ENCODE data around the gene RAPGEF4.
"Not testable (repeated sequence)": the region's sequence is repeated elsewhere in the genome, so short reads cannot be mapped to it uniquely, and the experiment has no call there.

RAPGEF4 gene

DNA sequence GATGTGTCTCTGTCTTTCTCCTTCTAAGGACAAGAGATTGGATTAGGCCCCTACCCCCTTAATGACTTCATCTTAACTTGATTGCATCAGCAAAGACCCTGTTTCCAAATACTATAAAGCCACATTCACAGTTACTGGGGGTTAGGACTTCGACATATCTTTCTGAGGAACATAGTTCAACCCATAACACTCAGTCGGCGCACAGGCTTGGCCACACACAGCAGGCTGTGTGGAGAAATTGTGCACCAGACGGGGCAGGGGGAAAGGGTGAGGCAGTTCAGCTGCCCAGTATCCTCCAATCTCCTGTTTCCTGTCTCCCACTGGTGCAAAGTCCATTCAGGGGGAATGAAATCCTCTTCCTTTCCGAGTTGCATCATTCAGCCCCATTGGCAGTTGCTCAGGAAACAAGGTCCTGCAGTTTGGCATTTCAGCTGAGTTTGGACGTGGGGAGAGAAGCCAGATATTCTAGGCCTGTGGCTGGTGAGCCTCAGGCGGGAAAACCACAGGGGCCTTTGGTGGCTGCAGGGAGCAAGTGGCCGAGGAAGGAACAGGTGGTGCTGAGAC lies 9.4 kb upstream of the RAPGEF4 start:
- DNase-seq = no peak

- no peak for DNase-seq
These were observed 5.2 kb upstream of the RAPGEF4 start for GRCh38 chr2:172730411-172730810.

GRCh38 chr2:172734711-172735581 lies 699 bp upstream of the RAPGEF4 start:
- DNase-seq = no peak

GRCh38 chr2:172736424-172737174 lies 954 bp downstream of the RAPGEF4 start:
- DNase-seq = no peak

- no peak for DNase-seq
These were observed 4.1 kb downstream of the RAPGEF4 start for GRCh38 chr2:172739661-172740266.

GRCh38 chr2:172740856-172741255 lies 5.2 kb downstream of the RAPGEF4 start:
- DNase-seq = no peak

DNA sequence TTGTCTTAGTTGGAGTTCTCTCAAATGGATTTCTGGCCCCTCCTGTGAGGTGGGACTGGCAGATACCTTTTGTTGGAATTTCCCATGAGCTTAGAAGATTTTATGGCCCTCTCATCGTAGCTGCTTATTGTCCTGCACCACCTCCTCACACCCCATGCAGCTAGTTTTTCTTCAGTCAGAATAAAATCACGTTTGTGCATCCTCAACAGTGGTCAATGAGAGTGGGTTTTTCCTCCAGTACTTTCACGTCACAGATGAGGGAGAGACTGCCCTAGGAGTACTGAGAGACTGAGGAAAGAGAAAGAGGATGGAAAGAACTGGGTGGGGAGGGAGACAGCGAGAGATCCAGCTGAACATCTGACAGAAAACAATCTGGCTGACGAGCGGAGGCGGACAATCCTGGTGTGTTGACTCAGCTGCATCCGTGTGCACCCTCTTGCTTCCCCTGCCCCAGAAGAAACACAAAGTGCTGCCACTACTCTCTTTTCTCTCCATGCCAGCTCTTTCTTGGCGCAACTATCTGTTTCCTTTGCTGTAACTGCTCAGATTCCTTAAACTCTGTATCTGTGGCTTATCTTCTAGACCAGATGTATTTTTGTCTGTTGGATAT lies 7.4 kb downstream of the RAPGEF4 start:
- no peak for DNase-seq

DNA sequence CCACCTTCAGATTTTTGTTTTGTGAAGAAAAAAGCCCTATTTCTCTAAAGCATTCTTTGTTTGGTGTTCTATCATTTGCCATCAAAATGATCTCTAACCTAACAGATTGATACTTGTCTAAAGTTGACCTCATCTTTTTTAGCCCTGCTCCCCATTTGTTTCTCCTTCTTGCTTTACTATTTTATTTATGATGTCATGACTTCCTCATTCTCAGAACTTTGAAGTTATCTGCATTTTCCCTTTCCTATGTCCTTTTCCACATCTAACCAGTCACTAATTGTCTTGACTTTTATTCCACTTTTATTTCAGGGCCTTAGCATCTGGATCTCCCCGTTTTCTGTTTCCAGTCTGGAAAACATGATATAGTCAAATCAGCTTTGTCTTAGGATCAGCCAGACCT lies 8.3 kb downstream of the RAPGEF4 start:
- no peak for DNase-seq

DNA sequence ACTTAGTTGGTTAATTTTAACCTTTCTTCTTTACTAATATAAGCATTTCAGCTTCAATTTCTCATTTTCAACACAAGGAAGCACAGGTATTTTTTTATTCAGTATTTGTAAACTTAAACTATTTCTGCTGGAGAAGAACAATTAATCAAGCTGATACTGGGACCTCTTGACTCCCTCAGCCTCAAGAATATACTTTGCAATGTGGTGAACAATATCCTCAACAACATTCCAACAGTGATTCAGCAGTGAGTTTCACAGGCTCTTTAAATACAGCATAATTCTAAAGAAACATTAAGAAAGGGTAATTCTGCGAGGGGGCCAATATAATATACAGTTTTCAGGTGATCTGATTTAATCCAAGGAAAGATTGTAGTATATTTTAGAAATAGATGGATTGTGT lies 10.0 kb downstream of the RAPGEF4 start:
- DNase-seq = no peak

GRCh38 chr2:172748543-172748942 lies 12.9 kb downstream of the RAPGEF4 start:
- not testable (repeated sequence) for DNase-seq

GRCh38 chr2:172749388-172749787 lies 13.7 kb downstream of the RAPGEF4 start:
- DNase-seq = no peak

DNA sequence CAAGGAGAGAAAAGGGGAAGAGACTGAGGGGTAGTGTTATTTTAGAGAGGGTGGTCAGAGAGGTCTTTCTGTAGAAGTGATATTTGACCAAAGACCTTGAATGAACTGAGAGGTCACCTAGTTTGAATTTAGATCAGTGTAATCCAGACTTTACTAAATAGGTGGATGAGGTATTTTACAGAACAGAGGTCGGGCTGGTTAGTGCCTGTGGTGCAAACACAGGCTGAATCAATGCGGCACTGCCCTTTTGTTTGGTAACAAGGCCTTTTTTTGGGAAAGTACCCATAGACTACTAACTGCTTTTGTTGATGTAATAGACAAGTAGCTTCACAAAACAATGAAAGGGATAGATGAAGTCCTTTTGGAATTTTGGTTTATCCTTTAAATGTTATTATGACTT lies 15.9 kb downstream of the RAPGEF4 start:
- DNase-seq = no peak

DNA sequence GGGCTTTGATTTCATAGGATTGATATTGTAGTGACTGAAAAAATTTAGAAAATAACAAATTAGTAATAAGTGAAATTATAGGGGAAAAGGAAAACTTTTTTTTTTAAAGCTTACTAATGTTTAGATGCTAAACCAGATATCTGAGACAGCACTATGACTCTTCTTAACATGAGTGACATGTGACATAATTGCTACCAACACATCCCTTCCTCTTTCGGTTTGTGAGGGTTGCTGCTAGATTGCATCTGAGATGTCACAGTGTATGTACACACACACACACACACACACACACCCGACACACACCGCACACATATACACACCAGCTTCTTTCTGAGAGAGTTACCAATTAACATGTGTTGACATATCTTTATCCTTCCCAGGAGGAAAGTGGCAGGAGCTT lies 18.0 kb downstream of the RAPGEF4 start:
- no peak for DNase-seq

GRCh38 chr2:172759441-172759840 lies 23.8 kb downstream of the RAPGEF4 start:
- DNase-seq = no peak

DNA sequence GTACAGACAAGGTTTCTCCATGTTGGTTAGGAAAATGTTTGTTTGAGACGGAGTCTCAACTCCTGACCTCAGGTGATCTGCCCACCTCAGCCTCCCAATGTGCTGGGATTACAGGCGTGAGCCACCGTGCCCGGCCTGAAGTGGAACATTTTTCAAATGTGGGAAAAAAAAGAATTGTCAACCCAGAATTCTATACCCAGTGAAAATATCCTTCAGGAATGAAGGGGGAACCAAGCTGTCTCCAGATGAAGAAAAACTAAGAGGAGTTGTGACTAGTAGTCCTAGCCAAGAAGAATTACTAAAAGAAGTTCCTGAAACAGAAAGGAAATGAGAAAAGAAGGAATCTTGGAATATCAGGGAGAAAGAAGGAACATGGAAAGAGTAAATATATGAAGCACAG lies 25.7 kb downstream of the RAPGEF4 start:
- DNase-seq = no peak

DNA sequence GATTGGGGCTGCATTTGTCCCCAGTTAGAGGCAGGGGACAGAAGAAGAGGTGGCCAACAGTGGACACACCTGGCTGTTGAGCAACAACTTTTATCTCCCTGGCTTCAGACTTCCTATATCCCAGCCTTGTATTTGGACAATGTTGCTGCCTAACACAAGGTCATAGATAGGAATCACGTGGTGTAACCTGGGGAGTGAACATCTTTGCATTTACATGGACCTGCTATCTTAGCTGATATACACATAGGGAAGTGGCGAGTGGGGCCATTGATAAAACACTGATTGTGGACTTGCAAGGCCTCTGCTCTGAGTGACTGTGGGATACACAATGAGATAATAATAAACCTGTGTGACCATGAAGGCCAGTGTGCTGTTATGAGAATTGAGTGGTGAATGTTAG lies 26.9 kb downstream of the RAPGEF4 start:
- DNase-seq = no peak

GRCh38 chr2:172763079-172763478 lies 27.4 kb downstream of the RAPGEF4 start:
- DNase-seq = no peak

GRCh38 chr2:172765662-172766061 lies 30.0 kb downstream of the RAPGEF4 start:
- no peak for DNase-seq

DNA sequence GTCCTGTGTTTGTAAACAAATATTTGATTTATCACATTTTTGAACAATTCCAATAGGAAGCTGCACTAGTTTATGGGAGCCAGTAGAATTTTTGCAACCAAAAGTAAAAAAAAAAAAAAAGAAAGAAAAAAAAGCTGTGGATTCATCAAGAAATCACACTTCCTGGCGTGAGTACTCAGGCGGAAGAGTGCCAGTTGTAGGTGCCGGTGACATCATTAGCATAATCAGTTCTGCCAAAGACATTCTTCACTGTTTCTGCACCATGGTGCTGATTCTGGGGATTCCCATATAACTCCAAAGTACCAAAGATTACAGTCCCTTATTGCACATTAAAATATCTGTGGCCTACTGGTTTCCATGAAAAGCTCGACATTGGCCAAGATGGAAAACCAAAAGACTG lies 32.8 kb downstream of the RAPGEF4 start:
- no peak for DNase-seq

DNA sequence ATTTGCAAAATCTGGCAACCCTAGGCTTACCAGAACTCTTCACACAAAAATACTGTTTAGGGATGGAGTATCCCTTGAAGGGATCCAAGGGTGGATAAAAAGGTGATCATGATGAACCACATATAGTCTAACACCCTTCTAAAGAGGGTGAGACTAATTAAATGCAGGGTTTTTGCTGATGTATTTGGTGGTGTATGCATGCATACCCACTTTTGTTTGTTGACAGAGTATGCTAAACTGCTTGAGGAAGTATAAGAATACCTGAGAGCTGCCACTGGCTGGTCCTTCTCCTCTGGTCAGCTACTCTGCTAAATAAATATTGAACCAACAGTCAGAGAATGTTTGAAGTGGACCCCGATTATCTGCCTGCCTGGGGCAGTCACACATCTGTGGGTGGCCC lies 34.2 kb downstream of the RAPGEF4 start:
- DNase-seq = no peak

DNA sequence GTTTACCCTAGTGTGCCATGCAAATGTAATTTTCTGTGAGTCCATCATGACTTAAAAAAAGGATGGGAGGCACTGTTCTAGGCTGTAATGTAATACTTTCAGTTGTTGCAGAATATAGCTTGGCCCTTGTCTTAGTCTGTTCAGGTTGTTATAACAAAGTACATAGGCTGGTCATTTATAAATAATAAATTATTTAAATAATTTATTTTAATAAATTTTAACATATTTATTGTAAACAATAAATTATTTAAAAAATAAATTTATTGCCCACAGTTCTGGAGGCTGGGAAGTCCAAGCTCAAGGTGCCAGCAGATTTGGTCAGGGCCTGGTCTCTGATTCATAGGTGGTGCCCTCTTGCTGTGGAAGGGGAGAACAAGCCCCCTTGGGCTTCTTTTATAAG lies 35.2 kb downstream of the RAPGEF4 start:
- no peak for DNase-seq

- no peak for DNase-seq
These were observed 37.0 kb downstream of the RAPGEF4 start for GRCh38 chr2:172772633-172773032.

- DNase-seq = no peak
These were observed 38.7 kb downstream of the RAPGEF4 start for GRCh38 chr2:172774302-172774701.

Measured in CD4-positive, alpha-beta T cell treated with Interleukin-17A for 4 hours (primary cell).